Glutamatergic neuron (in vitro differentiated cells): ENCODE measurements around the gene SLC25A30. TPM values are rescaled to one million over a fixed set of nuclear protein-coding genes. Genes with fewer than 3 reads are reported as not detected.

ENCODE experiments used
- DNase-seq: peaks from one replicate; pipeline ENCODE4 v3.0.0; 2022
- H3K27ac Mint-ChIP-seq: one replicate; pipeline ENCODE4 v1.8.0; 2020; ENCODE audit warnings: mild to moderate bottlenecking, mixed read lengths, inconsistent platforms; ENCODE audit not compliant: unreplicated experiment
- H3K27me3 Mint-ChIP-seq: one replicate; pipeline ENCODE4 v1.8.0; 2020; ENCODE audit warnings: mild to moderate bottlenecking, moderate library complexity, mixed read lengths, inconsistent platforms; ENCODE audit not compliant: unreplicated experiment
- H3K36me3 Mint-ChIP-seq: one replicate; pipeline ENCODE4 v1.8.0; 2020; ENCODE audit warnings: mild to moderate bottlenecking, mixed read lengths, inconsistent platforms; ENCODE audit not compliant: unreplicated experiment
- H3K4me1 Mint-ChIP-seq: one replicate; pipeline ENCODE4 v1.8.0; 2020; ENCODE audit warnings: mild to moderate bottlenecking, low read depth, mixed read lengths, inconsistent platforms; ENCODE audit not compliant: unreplicated experiment
- H3K4me3 Mint-ChIP-seq: one replicate; pipeline ENCODE4 v1.8.0; 2020; ENCODE audit warnings: mild to moderate bottlenecking, mixed read lengths, inconsistent platforms; ENCODE audit not compliant: unreplicated experiment
- H3K9me3 Mint-ChIP-seq: one replicate; pipeline ENCODE4 v1.8.0; 2020; ENCODE audit warnings: mild to moderate bottlenecking, moderate library complexity, mixed read lengths, inconsistent platforms; ENCODE audit not compliant: unreplicated experiment
- CTCF ChIP-seq: fragments of 200-600 bp; sonication (generic); IDR thresholded peaks from one replicate; pipeline ENCODE4 v1.5.0; 2021; ENCODE audit not compliant: partially characterized antibody, unreplicated experiment
- total RNA-seq: library from RNA; stranded (reverse); fragmentation: NEBNext Ultra II Directional; extraction: Animal tissue kit (Norgen Biotek cat#: 25700); gene quantifications from one replicate; pipeline ENCODE4 v1.2.1, GENCODE V29; 2021; ENCODE audit not compliant: unreplicated experiment

Gene SLC25A30
- total RNA-seq, 1 donor from 2014 or later = 4.0 TPM

GRCh38 chr13:45416516-45417128 lies 1.6 kb downstream of the SLC25A30 start:
- no peak for TF ChIP-seq CTCF
- Mint-ChIP-seq H3K27me3 (peaks cover 1% of the 10 kb centered on the region), H3K36me3 (no peaks in the 10 kb centered on the region), H3K4me3 (peak overlapping the region; percentile 38), H3K4me1 (peaks cover 5% of the 10 kb centered on the region), H3K9me3 (peaks cover 2% of the 10 kb centered on the region), H3K27ac (no peak overlapping the region)
- no peak for DNase-seq

- Mint-ChIP-seq H3K27me3 (no peaks in the 10 kb centered on the region), H3K9me3 (peaks cover 2% of the 10 kb centered on the region), H3K4me3 (no peak overlapping the region), H3K27ac (no peak overlapping the region), H3K36me3 (no peaks in the 10 kb centered on the region), H3K4me1 (peaks cover 5% of the 10 kb centered on the region)
- no peak for TF ChIP-seq CTCF
- no peak for DNase-seq
Observed at GRCh38 chr13:45415112-45415511, 3.1 kb downstream of the SLC25A30 start.

- Mint-ChIP-seq H3K4me3 (no peak overlapping the region), H3K4me1 (peaks cover 5% of the 10 kb centered on the region)
- DNase-seq = no peak
Observed at GRCh38 chr13:45413826-45414307, 4.3 kb downstream of the SLC25A30 start.

GRCh38 chr13:45412274-45413049 lies 5.7 kb downstream of the SLC25A30 start:
- H3K27me3 Mint-ChIP-seq = no peaks in the 10 kb centered on the region
- H3K9me3 Mint-ChIP-seq = peaks cover 2% of the 10 kb centered on the region
- no peak for DNase-seq
- TF ChIP-seq CTCF = no peak
- H3K4me1 Mint-ChIP-seq = peaks cover 3% of the 10 kb centered on the region
- H3K36me3 Mint-ChIP-seq = no peaks in the 10 kb centered on the region
- H3K4me3 Mint-ChIP-seq = no peak overlapping the region
- no peak overlapping the region for H3K27ac Mint-ChIP-seq

More at GRCh38 chr13:45413826-45414307, 4.3 kb downstream of the SLC25A30 start:
- no peaks in the 10 kb centered on the region for H3K36me3 Mint-ChIP-seq
- no peaks in the 10 kb centered on the region for H3K27me3 Mint-ChIP-seq
- H3K9me3 Mint-ChIP-seq = peaks cover 2% of the 10 kb centered on the region
- no peak for TF ChIP-seq CTCF
- H3K27ac Mint-ChIP-seq = no peak overlapping the region

GRCh38 chr13:45411631-45412030 lies 6.5 kb downstream of the SLC25A30 start:
- H3K4me3 Mint-ChIP-seq = no peak overlapping the region
- H3K4me1 Mint-ChIP-seq = no peaks in the 10 kb centered on the region
- no peak overlapping the region for H3K27ac Mint-ChIP-seq
- no peak for DNase-seq
- no peak for TF ChIP-seq CTCF
- H3K27me3 Mint-ChIP-seq = no peaks in the 10 kb centered on the region
- no peaks in the 10 kb centered on the region for H3K36me3 Mint-ChIP-seq
- no peaks in the 10 kb centered on the region for H3K9me3 Mint-ChIP-seq
